ENCODE measurements around the gene FNTB. TPM values are rescaled to one million over a fixed set of nuclear protein-coding genes. Genes with fewer than 3 reads are reported as not detected.
A peak's percentile ranks its signal among the peaks of the same experiment; 100 is the strongest.

Gene FNTB
- total and polyA plus RNA-seq, 12 donors = 12.2 to 27.2 (median 22.3) TPM

DNA sequence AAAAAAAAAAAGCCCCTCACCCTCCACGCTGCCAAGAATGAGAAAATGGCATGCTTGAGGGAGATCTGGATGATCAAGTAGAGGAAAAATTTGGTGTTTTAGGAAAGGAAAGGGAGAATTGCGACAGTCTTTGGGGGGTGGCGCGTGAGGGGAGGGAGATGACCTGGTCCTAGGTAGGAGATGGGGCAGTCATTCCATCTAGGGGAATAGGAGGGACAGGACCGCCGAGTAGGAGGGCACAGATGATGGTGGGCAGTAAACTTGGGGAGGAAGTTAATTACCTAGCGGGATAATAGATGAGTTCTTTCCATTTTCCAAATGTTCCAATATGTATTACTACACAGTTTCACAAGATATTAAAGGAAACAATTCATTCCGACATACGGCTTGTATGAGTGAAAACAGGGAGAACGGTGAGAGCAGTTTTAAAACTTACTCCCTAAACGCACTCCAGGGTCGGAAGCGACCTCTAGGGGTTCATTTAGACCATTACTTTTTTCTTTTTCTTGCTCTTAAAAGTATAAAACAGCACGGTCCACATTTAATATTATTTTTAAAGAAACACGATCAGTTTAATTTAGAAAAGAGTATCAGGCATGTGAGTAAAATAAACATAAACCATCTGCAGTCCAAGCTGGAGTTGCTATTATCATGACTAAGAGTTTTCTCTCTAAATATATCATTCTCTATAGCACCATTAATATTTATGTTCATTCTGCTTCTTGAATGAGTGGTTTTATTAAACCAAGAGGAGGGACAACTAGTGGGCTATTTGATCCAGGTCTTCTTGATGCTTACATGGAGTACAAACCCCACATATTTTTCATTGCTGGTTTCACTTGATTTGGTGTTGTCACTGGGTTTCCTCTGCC is 3.0 kb upstream of the FNTB start:
- Histone ChIP-seq H3K4me1 (replicated peaks in 1 of 2) (peaks cover 7 to 22% of the 10 kb centered on the region in 2 donors), H3K36me3 (replicated peaks in 1 of 2) (no peaks in the 10 kb centered on the region), H3K4me3 (peak overlapping the region in 1 of 4 donors; percentile 30), H3K27me3 (no peaks in the 10 kb centered on the region), H3K27ac (no peak overlapping the region), H3K9me3 (replicated peaks in 1 of 3) (no peaks in the 10 kb centered on the region)
- intact Hi-C loops (cut with DNase I) = loop anchor here (5.0 kb wide), 2 partner anchors 71 to 161 kb away; partner anchors contain the start of gene CHURC1 (in 1 of the 2)
- DNase-seq = peak in 4 of 7 donors; percentile 27 to 50 (median 40)
- no peak for TF ChIP-seq POLR2A (IDR thresholded peaks at IDR 0.05)
- TF ChIP-seq, protein P1, sequence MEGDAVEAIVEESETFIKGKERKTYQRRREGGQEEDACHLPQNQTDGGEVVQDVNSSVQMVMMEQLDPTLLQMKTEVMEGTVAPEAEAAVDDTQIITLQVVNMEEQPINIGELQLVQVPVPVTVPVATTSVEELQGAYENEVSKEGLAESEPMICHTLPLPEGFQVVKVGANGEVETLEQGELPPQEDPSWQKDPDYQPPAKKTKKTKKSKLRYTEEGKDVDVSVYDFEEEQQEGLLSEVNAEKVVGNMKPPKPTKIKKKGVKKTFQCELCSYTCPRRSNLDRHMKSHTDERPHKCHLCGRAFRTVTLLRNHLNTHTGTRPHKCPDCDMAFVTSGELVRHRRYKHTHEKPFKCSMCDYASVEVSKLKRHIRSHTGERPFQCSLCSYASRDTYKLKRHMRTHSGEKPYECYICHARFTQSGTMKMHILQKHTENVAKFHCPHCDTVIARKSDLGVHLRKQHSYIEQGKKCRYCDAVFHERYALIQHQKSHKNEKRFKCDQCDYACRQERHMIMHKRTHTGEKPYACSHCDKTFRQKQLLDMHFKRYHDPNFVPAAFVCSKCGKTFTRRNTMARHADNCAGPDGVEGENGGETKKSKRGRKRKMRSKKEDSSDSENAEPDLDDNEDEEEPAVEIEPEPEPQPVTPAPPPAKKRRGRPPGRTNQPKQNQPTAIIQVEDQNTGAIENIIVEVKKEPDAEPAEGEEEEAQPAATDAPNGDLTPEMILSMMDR (IDR thresholded peaks at IDR 0.05) = peak; percentile 51 to 77 (median 72)
- 6 to 7% (median 7%) methylated on average over 15 of the region's 15 CpGs for WGBS, 4 donors

DNA sequence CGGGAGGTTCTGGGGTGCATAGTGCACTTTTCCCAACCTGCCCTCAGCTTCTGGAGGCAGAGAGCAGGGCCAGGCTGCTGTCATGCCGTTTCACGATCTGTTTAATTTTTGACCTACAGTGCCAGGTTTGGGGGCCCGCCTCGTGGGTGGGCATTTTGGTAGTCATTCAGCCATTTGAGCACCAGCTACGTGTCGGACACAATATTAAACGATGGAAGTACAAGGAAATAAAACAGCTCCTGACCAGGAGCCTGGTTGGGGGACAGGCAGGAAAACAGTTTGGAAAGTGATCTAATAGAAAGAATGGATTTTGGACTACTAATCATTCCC is 708 bp downstream of the FNTB start:
- no peak for DNase-seq
- TF ChIP-seq, protein P1 (IDR thresholded peaks at IDR 0.05) = no peak
- 0 to 4% (median 1%) methylated on average over 4 to 8 of the region's 8 CpGs for WGBS, 4 donors
- H3K27me3 ChIP-seq = no peaks in the 10 kb centered on the region
- no peaks in the 10 kb centered on the region for H3K9me3 ChIP-seq (replicated peaks in 1 of 3)
- peak overlapping the region; percentile 73 to 94 (median 89) for H3K27ac ChIP-seq
- H3K4me3 ChIP-seq = peak overlapping the region; percentile 52 to 85 (median 67)
- H3K36me3 ChIP-seq (replicated peaks in 1 of 2) = no peaks in the 10 kb centered on the region
- H3K4me1 ChIP-seq (replicated peaks in 1 of 2) = peaks cover 7 to 26% of the 10 kb centered on the region in 2 donors
- intact Hi-C loops (cut with DNase I) = loop anchor here (5.0 kb wide), 1 partner anchor 35 kb away; no protein-coding TSS in a partner anchor

DNA sequence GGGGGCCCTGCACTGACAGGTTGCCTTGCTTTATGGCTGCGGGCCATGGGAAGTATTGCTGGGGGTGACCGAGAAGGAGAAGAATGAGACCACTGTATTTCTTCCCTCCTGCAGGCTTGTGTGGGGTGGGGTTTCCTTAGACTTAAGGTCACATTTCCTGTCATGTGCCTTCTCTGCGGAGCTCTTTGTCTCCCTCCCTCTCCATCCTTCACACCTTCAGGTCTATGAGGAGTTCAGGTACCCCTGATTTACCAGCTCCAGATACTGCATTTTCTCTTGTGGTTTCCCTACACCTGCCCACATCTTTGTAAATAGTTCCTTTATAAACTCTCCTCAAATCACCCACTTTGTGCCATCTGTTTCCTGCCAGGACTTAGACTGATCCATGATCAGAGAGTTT is 3.6 kb downstream of the FNTB start:
- H3K9me3 ChIP-seq (replicated peaks in 1 of 3) = no peaks in the 10 kb centered on the region

GRCh38 chr14:64990939-64991338 is 4.2 kb downstream of the FNTB start:
- no peak for DNase-seq
- WGBS, 4 donors = 77 to 85% (median 80%) methylated on average over 4 of the region's 4 CpGs
- TF ChIP-seq, protein P1 (IDR thresholded peaks at IDR 0.05) = no peak
- Histone ChIP-seq H3K4me1 (replicated peaks in 1 of 2) (peaks cover 7 to 28% of the 10 kb centered on the region in 2 donors), H3K4me3 (no peak overlapping the region), H3K27ac (no peak overlapping the region), H3K36me3 (replicated peaks in 1 of 2) (no peaks in the 10 kb centered on the region), H3K27me3 (no peaks in the 10 kb centered on the region), H3K9me3 (replicated peaks in 1 of 3) (no peaks in the 10 kb centered on the region)
- intact Hi-C loops (cut with DNase I) = no loop called here

More for the DNA sequence above, 3.6 kb downstream of the FNTB start:
- Histone ChIP-seq H3K27ac (no peak overlapping the region), H3K27me3 (no peaks in the 10 kb centered on the region), H3K36me3 (replicated peaks in 1 of 2) (no peaks in the 10 kb centered on the region), H3K4me3 (no peak overlapping the region), H3K4me1 (replicated peaks in 1 of 2) (peaks cover 7 to 29% of the 10 kb centered on the region in 2 donors)
- no peak for TF ChIP-seq POLR2A (IDR thresholded peaks at IDR 0.05)
- TF ChIP-seq, protein P1 (IDR thresholded peaks at IDR 0.05) = no peak
- WGBS, 4 donors = 65 to 96% (median 75%) methylated on average over 3 of the region's 3 CpGs
- intact Hi-C loops (cut with DNase I) = no loop called here
- DNase-seq = no peak
